ENCODE data around the gene CAMTA1. TPM values are rescaled to one million over a fixed set of nuclear protein-coding genes. Genes with fewer than 3 reads are reported as not detected.
A peak's percentile ranks its signal among the peaks of the same experiment; 100 is the strongest.

The CAMTA1 gene
- total RNA-seq, 1 donor from 2014 or later: 109 TPM

DNA sequence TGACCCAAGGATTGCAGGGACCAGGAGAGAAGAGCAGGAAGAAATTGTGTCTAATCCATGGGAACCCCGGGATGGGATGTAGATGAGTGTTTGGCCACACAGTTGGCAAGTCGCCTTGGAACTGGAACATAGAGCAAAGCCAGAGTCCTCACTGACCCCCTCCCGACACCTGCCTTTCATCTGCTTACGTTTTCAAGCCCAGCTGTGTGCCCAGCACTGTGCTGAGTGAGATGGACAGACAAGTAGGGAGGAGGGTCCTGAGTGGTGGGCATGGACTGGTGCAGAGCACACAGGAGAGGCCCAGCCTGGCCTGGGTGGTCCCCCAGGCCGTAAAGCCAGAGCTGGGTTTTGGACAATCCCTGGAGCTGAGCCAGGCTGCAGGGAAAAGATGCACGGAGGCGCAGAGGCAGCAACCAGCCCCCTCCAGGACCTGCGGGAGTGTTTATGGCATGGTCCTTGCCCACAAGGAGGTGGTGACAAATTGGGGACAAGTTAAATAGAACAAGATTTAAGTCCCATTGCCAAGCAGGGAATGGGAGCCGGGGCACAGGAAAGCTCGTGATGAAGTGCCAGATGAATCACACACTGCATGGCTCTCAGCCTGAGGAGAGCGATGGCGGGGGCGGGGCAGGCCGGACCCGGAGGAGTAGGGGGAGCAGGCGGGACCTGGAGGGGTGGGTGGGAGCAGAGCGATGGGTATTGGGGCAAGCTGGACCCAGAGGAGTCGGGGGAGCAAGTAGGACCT lies 828.0 kb downstream of the CAMTA1 start:
- no peaks in the 10 kb centered on the region for H3K36me3 Mint-ChIP-seq (ENCODE audit: low read depth)
- no peak overlapping the region for H3K4me3 Mint-ChIP-seq
- TF ChIP-seq, protein P1, sequence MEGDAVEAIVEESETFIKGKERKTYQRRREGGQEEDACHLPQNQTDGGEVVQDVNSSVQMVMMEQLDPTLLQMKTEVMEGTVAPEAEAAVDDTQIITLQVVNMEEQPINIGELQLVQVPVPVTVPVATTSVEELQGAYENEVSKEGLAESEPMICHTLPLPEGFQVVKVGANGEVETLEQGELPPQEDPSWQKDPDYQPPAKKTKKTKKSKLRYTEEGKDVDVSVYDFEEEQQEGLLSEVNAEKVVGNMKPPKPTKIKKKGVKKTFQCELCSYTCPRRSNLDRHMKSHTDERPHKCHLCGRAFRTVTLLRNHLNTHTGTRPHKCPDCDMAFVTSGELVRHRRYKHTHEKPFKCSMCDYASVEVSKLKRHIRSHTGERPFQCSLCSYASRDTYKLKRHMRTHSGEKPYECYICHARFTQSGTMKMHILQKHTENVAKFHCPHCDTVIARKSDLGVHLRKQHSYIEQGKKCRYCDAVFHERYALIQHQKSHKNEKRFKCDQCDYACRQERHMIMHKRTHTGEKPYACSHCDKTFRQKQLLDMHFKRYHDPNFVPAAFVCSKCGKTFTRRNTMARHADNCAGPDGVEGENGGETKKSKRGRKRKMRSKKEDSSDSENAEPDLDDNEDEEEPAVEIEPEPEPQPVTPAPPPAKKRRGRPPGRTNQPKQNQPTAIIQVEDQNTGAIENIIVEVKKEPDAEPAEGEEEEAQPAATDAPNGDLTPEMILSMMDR (conservative IDR thresholded peaks at IDR 0.05): no peak
- H3K27me3 Mint-ChIP-seq (ENCODE audit: low read depth): peaks cover 9% of the 10 kb centered on the region
- peaks cover 16% of the 10 kb centered on the region for H3K4me1 Mint-ChIP-seq
- H3K27ac Mint-ChIP-seq (ENCODE audit: unreplicated experiment): no peak overlapping the region
- DNase-seq (ENCODE audit: low read depth, low spot score): no peak
- no peaks in the 10 kb centered on the region for H3K9me3 Mint-ChIP-seq

DNA sequence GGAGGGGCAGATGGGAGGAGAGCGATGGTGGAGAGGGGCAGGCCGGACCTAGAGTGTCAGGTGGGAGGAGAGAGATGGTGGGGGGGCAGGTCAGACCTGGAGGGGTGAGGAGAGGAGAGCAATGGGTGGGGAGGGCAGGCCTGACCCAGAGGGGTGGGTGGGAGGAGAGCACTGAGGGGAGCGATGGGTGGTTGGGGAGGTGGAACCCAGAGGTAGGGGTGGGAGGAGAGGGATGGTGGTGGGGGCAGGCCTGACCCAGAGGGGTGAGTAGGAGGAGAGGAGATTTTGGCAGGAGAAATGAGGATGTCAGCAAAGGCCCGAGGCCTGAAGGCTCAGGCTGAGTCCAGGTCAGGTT lies 828.6 kb downstream of the CAMTA1 start:
- no peak overlapping the region for H3K27ac Mint-ChIP-seq (ENCODE audit: unreplicated experiment)
- H3K27me3 Mint-ChIP-seq (ENCODE audit: low read depth): peaks cover 9% of the 10 kb centered on the region
- DNase-seq (ENCODE audit: low read depth, low spot score): no peak
- H3K4me1 Mint-ChIP-seq: peaks cover 11% of the 10 kb centered on the region
- no peaks in the 10 kb centered on the region for H3K9me3 Mint-ChIP-seq
- H3K36me3 Mint-ChIP-seq (ENCODE audit: low read depth): no peaks in the 10 kb centered on the region
- H3K4me3 Mint-ChIP-seq: no peak overlapping the region
- TF ChIP-seq, protein P1 (conservative IDR thresholded peaks at IDR 0.05): no peak

DNA sequence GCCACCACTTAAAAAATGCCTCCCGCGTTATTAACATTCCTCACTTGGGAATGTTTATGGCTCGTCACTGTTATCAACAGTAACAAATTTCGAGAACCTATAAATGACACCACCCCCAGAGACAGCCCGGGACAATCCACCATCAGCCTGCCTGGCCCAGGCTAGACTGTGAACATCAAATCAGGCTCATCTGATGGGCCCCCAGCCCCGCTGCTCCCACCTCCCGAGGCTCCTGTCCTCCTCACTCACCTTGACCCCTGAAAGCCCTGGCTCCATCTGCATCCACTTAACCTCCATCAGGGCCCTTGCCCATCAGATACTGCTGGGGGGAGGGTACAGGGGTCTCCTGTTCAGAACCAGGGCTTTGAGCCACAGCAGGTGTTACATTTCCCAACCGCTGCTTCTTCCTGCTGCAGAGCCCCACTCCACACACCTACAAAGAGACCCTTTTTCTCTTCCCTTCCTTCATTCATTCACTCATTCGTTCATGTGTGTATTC lies 829.4 kb downstream of the CAMTA1 start:
- no peaks in the 10 kb centered on the region for H3K36me3 Mint-ChIP-seq (ENCODE audit: low read depth)
- peaks cover 6% of the 10 kb centered on the region for H3K4me1 Mint-ChIP-seq
- TF ChIP-seq, protein P1 (conservative IDR thresholded peaks at IDR 0.05): no peak
- no peaks in the 10 kb centered on the region for H3K9me3 Mint-ChIP-seq
- H3K27me3 Mint-ChIP-seq (ENCODE audit: low read depth): peaks cover 9% of the 10 kb centered on the region
- no peak for DNase-seq (ENCODE audit: low read depth, low spot score)
- no peak overlapping the region for H3K4me3 Mint-ChIP-seq
- H3K27ac Mint-ChIP-seq (ENCODE audit: unreplicated experiment): no peak overlapping the region

DNA sequence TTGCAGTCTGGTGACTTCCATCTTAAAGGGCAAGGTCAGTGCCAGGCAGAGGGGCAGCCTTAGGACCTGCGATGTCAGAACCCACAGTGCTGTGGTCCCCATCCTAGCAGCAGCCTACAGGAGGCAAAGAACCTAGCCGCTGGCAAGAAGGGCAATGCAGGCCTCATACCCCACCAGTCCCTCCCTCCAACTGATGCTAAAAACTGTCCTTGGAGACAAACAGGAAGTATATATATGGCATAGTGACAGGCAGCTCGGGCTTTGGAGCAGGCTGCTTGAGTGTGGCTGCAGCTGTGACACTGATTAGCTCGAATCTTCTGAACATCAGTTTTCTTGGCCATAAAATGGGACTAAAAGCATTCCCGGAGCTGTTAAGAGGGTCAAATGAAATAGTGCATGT lies 829.9 kb downstream of the CAMTA1 start:
- TF ChIP-seq, protein P1 (conservative IDR thresholded peaks at IDR 0.05): no peak
- no peak for DNase-seq (ENCODE audit: low read depth, low spot score)
- Mint-ChIP-seq H3K27ac (ENCODE audit: unreplicated experiment) (no peak overlapping the region), H3K4me3 (no peak overlapping the region), H3K9me3 (no peaks in the 10 kb centered on the region), H3K36me3 (ENCODE audit: low read depth) (no peaks in the 10 kb centered on the region), H3K27me3 (ENCODE audit: low read depth) (peaks cover 9% of the 10 kb centered on the region), H3K4me1 (peaks cover 2% of the 10 kb centered on the region)

DNA sequence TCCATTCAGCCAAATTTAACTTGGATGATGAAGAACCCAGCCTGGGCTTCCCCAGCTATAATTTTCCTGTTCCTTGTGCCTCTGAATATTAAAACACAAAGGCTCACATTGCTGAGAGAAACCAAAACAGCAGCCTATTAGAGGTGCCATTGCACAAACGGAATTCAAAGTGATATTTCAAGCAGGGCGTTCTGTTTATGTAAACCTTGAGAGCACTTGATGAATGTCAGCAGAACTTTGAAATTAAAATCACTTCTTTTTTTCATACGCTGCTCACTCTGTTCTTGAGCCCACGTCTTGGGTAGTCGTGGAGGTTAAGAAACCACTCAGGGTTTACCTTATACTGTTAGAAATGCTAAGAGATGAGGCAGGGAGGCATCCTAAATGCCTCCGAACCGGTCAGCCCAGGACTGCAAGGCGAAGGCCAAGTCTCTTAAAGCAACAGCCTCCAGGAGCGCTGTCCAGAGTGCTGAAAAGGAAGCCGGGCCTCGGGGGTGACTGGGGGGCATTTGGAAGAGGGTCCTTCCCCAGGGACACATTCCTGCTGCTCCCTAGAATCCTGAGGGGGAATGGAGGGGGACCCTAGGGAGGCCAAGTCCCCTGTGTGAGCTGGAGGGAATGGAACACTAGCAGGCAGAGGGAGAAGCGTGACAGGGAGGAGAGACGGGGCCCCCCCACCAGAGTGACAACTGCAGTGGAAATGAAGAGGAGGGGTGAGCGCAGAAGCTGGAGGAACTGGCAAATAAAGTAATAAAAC lies 831.0 kb downstream of the CAMTA1 start:
- Mint-ChIP-seq H3K4me1 (peaks cover 5% of the 10 kb centered on the region), H3K27ac (ENCODE audit: unreplicated experiment) (no peak overlapping the region), H3K27me3 (ENCODE audit: low read depth) (peaks cover 9% of the 10 kb centered on the region), H3K36me3 (ENCODE audit: low read depth) (no peaks in the 10 kb centered on the region), H3K4me3 (no peak overlapping the region), H3K9me3 (no peaks in the 10 kb centered on the region)
- peak; percentile 71 for DNase-seq (ENCODE audit: low read depth, low spot score)
- TF ChIP-seq, protein P1 (conservative IDR thresholded peaks at IDR 0.05): no peak

Measured in neural crest cell (in vitro differentiated cells).